ENCODE measurements around the gene GPNMB. TPM values are rescaled to one million over a fixed set of nuclear protein-coding genes. Genes with fewer than 3 reads are reported as not detected.

The GPNMB gene
- total and polyA plus RNA-seq, 4 experiments from 2014 or later: 32.5 to 36.6 TPM; not detected in 2

DNA sequence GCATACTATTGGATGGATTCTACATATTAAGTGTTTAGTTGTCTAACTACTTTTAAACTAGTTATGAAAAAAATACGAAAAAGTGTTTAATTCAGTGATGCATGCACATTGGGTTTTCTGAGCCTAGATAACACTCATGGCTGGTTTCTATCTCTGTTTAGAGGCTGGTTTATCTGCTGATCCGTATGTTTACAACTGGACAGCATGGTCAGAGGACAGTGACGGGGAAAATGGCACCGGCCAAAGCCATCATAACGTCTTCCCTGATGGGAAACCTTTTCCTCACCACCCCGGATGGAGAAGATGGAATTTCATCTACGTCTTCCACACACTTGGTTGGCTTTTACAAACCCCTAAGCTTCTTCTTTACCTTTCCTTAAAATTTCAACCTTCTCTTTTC is 10.2 kb downstream of the GPNMB start:
- CTCF ChIA-PET (ENCODE audit: partially characterized antibody): interaction anchor here (17.1 kb wide), 1 partner anchor 22 kb away, joined by 273 read pairs; no protein-coding TSS in a partner anchor
- H3K27ac ChIP-seq (ENCODE audit: low read depth, low read length): no peak overlapping the region
- no peak overlapping the region for H3K4me3 ChIP-seq (ENCODE audit: low read length in 2 of 2)
- Mint-ChIP-seq H3K4me1 (no peaks in the 10 kb centered on the region), H3K27ac (no peak overlapping the region), H3K36me3 (peaks cover 0 to 2% of the 10 kb centered on the region in 2 donors), H3K27me3 (peaks cover 22 to 27% of the 10 kb centered on the region in 2 donors), H3K9me3 (peaks cover 0 to 9% (median 2%) of the 10 kb centered on the region in 8 donors), H3K4me3 (no peak overlapping the region)
- no peaks in the 10 kb centered on the region for H3K4me1 ChIP-seq (ENCODE audit: insufficient read depth, low read length)
- intact Hi-C loops (cut with micrococcal nuclease): no loop called here
- no peaks in the 10 kb centered on the region for H3K9me3 ChIP-seq (ENCODE audit: control insufficient read depth in 1 of 2, low read length in 2 of 2)
- peaks cover 4% of the 10 kb centered on the region for H3K27me3 ChIP-seq (ENCODE audit: insufficient read depth, low read length)
- POLR2A ChIA-PET (ENCODE audit: partially characterized antibody): no interaction called here
- H3K36me3 ChIP-seq (ENCODE audit: insufficient read depth, low read length): no peaks in the 10 kb centered on the region
- DNase-seq: no peak

DNA sequence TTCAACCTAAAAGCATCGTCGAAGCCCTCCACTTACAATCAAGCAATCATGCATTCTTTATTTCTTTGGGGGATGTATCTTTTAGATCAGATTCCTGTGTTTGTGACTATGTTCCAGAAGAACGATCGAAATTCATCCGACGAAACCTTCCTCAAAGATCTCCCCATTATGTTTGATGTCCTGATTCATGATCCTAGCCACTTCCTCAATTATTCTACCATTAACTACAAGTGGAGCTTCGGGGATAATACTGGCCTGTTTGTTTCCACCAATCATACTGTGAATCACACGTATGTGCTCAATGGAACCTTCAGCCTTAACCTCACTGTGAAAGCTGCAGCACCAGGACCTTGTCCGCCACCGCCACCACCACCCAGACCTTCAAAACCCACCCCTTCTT is 13.8 kb downstream of the GPNMB start:
- H3K4me1 ChIP-seq (ENCODE audit: insufficient read depth, low read length): no peaks in the 10 kb centered on the region

DNA sequence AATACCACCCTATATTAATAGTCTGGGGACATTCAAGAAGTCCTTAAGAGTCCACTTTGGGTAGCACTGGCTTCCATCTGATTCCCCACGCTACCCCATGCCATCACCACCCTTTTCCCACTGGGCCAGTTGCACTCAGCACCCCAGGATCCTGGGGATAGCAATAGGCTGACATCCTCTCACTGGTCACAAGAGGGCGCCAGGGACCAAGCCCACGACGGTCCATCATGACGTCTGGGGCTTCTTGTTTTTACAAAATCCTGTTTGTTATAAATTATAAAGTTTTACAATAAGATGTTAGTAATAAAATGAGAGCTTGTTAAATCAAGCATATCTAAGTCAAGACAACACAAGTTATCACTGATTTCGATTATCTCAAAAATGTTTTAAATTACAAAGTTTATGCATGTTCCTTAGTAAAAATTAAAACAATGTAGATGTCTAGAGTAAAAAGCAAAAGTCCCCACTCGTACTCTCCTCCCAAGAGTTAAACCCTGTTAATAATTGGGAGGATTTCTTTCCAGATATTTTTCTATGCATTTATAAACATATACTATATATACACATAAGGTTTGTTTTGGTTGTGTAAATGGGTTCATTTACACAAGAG is 15.4 kb downstream of the GPNMB start:
- intact Hi-C loops (cut with micrococcal nuclease): loop anchor here (1.0 kb wide), 1 partner anchor 176 kb away; no protein-coding TSS in a partner anchor
- Histone ChIP-seq H3K36me3 (ENCODE audit: insufficient read depth, low read length) (no peaks in the 10 kb centered on the region), H3K4me1 (ENCODE audit: insufficient read depth, low read length) (no peaks in the 10 kb centered on the region), H3K4me3 (ENCODE audit: low read length in 2 of 2) (no peak overlapping the region), H3K27me3 (ENCODE audit: insufficient read depth, low read length) (no peaks in the 10 kb centered on the region), H3K27ac (ENCODE audit: low read depth, low read length) (no peak overlapping the region), H3K9me3 (ENCODE audit: control insufficient read depth in 1 of 2, low read length in 2 of 2) (no peaks in the 10 kb centered on the region)
- no peaks in the 10 kb centered on the region for H3K9me3 Mint-ChIP-seq
- POLR2A ChIA-PET (ENCODE audit: partially characterized antibody): no interaction called here
- H3K36me3 Mint-ChIP-seq: no peaks in the 10 kb centered on the region
- peaks cover 4 to 10% of the 10 kb centered on the region in 2 donors for H3K27me3 Mint-ChIP-seq
- H3K27ac Mint-ChIP-seq: no peak overlapping the region
- H3K4me1 Mint-ChIP-seq: no peaks in the 10 kb centered on the region
- CTCF ChIA-PET (ENCODE audit: partially characterized antibody): interaction anchor here (0.8 to 17.1 kb wide), 6 partner anchors 9 to 278 kb away, joined by 3 to 273 read pairs (median 3); no protein-coding TSS in a partner anchor
- peak; percentile 26 to 50 (median 37) for DNase-seq
- no peak overlapping the region for H3K4me3 Mint-ChIP-seq

More for the DNA sequence above, 13.8 kb downstream of the GPNMB start:
- Mint-ChIP-seq H3K9me3 (no peaks in the 10 kb centered on the region), H3K27me3 (peaks cover 12 to 17% of the 10 kb centered on the region in 2 donors), H3K4me3 (no peak overlapping the region), H3K4me1 (no peaks in the 10 kb centered on the region), H3K27ac (no peak overlapping the region), H3K36me3 (no peaks in the 10 kb centered on the region)
- H3K27me3 ChIP-seq (ENCODE audit: insufficient read depth, low read length): no peaks in the 10 kb centered on the region
- H3K9me3 ChIP-seq (ENCODE audit: control insufficient read depth in 1 of 2, low read length in 2 of 2): no peaks in the 10 kb centered on the region
- H3K36me3 ChIP-seq (ENCODE audit: insufficient read depth, low read length): no peaks in the 10 kb centered on the region
- ChIA-PET POLR2A (ENCODE audit: partially characterized antibody) (no interaction called here), CTCF (ENCODE audit: partially characterized antibody) (interaction anchor here (1.3 to 17.1 kb wide), 4 partner anchors 18 to 175 kb away, joined by 3 to 273 read pairs (median 10); no protein-coding TSS in a partner anchor)
- H3K27ac ChIP-seq (ENCODE audit: low read depth, low read length): no peak overlapping the region
- DNase-seq: no peak
- no peak overlapping the region for H3K4me3 ChIP-seq (ENCODE audit: low read length in 2 of 2)
- intact Hi-C loops (cut with micrococcal nuclease): no loop called here

DNA sequence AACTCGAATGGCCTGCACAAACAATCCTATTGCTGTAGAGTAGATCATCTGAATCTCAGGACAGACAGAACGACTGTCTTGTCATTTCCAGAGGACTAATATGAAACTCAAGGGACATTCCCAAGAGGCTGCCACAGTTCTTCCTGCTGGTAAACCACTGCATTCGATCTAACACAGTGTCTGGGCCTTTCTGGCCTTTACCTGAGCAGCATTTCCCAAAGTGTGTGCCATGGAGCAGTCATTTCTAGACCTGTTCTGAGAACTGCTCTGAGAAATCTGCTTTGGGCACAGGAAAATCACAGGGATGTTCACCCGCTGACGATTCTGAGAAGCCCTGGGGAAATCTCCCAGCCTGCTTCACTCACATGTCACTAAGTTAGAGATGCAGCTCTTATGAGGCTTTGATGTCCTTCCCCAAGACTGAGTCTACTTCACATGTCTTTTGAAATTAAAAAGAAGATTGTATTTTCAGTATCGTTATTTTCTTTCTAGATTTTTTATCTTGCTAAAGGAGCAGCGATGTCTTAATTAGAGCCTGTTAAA is 18.4 kb downstream of the GPNMB start:
- CTCF ChIA-PET (ENCODE audit: partially characterized antibody): interaction anchor here (2.1 to 17.1 kb wide), 4 partner anchors 10 to 446 kb away, joined by 9 to 273 read pairs (median 13); partner anchors contain the start of gene STK31
- DNase-seq: no peak
- H3K4me1 ChIP-seq (ENCODE audit: insufficient read depth, low read length): no peaks in the 10 kb centered on the region
- POLR2A ChIA-PET (ENCODE audit: partially characterized antibody): interaction anchor here (1.2 kb wide), 1 partner anchor 8 kb away, joined by 3 read pairs; no protein-coding TSS in a partner anchor
- no peak overlapping the region for H3K27ac ChIP-seq (ENCODE audit: low read depth, low read length)
- no peaks in the 10 kb centered on the region for H3K36me3 Mint-ChIP-seq
- peaks cover 2 to 7% of the 10 kb centered on the region in 2 donors for H3K27me3 Mint-ChIP-seq
- intact Hi-C loops (cut with micrococcal nuclease): no loop called here
- no peak overlapping the region for H3K4me3 Mint-ChIP-seq
- H3K27ac Mint-ChIP-seq: no peak overlapping the region
- H3K36me3 ChIP-seq (ENCODE audit: insufficient read depth, low read length): no peaks in the 10 kb centered on the region
- H3K9me3 ChIP-seq (ENCODE audit: control insufficient read depth in 1 of 2, low read length in 2 of 2): no peaks in the 10 kb centered on the region
- H3K9me3 Mint-ChIP-seq: no peaks in the 10 kb centered on the region
- H3K27me3 ChIP-seq (ENCODE audit: insufficient read depth, low read length): no peaks in the 10 kb centered on the region
- no peaks in the 10 kb centered on the region for H3K4me1 Mint-ChIP-seq
- no peak overlapping the region for H3K4me3 ChIP-seq (ENCODE audit: low read length in 2 of 2)

DNA sequence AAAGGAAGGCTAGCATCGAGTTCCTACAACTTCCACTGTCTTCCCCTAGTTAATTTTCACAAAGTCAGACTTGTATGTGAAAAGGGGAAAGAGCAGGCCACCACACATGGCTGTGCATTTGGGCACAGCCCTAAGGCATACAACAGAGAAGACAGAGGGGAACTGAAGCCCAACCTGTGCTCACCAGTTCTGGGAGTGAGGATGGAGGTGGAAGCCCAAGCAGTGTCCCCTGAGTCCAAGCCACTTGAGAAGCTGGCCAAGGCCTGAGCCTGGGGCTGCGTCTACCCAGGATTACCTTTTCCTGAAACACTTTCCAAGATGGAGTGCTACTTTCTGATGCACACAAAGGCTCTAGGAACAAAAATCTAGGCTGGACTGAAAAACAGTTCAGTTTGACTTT is 20.3 kb downstream of the GPNMB start:
- Mint-ChIP-seq H3K4me1 (no peaks in the 10 kb centered on the region), H3K27me3 (peaks cover 2 to 5% of the 10 kb centered on the region in 2 donors), H3K36me3 (no peaks in the 10 kb centered on the region), H3K4me3 (no peak overlapping the region), H3K9me3 (peaks cover 0 to 2% (median 0%) of the 10 kb centered on the region in 8 donors), H3K27ac (no peak overlapping the region)
- no peaks in the 10 kb centered on the region for H3K4me1 ChIP-seq (ENCODE audit: insufficient read depth, low read length)
- DNase-seq: no peak
- H3K36me3 ChIP-seq (ENCODE audit: insufficient read depth, low read length): no peaks in the 10 kb centered on the region
- CTCF ChIA-PET (ENCODE audit: partially characterized antibody): interaction anchor here (17.1 kb wide), 1 partner anchor 12 kb away, joined by 273 read pairs; no protein-coding TSS in a partner anchor
- intact Hi-C loops (cut with micrococcal nuclease): no loop called here
- no peaks in the 10 kb centered on the region for H3K9me3 ChIP-seq (ENCODE audit: control insufficient read depth in 1 of 2, low read length in 2 of 2)
- POLR2A ChIA-PET (ENCODE audit: partially characterized antibody): no interaction called here
- H3K27ac ChIP-seq (ENCODE audit: low read depth, low read length): no peak overlapping the region
- H3K4me3 ChIP-seq (ENCODE audit: low read length in 2 of 2): no peak overlapping the region
- H3K27me3 ChIP-seq (ENCODE audit: insufficient read depth, low read length): no peaks in the 10 kb centered on the region

DNA sequence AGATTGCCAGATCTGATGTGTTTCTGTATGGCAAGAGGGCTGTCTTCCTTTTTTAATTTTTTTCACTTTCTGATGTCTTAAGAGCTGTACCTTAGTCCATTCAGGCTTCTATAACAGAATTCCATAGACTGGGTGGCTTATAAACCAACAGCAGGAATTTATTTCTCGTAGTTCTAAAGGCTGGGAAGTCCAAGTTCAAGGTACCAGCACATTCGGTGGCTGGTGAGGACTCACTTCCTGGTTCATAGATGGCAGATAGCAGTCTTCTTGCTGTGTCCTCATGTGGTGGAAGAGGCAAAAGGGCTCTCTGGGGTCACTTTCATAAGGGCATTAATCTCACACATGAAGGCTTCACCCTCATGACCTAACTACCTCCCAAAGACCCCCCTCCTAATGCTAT is 20.8 kb downstream of the GPNMB start:
- ChIA-PET POLR2A (ENCODE audit: partially characterized antibody) (no interaction called here), CTCF (ENCODE audit: partially characterized antibody) (interaction anchor here (17.1 kb wide), 1 partner anchor 11 kb away, joined by 273 read pairs; no protein-coding TSS in a partner anchor)
- Histone ChIP-seq H3K4me3 (ENCODE audit: low read length in 2 of 2) (no peak overlapping the region), H3K27ac (ENCODE audit: low read depth, low read length) (no peak overlapping the region), H3K27me3 (ENCODE audit: insufficient read depth, low read length) (no peaks in the 10 kb centered on the region), H3K36me3 (ENCODE audit: insufficient read depth, low read length) (no peaks in the 10 kb centered on the region), H3K9me3 (ENCODE audit: control insufficient read depth in 1 of 2, low read length in 2 of 2) (no peaks in the 10 kb centered on the region), H3K4me1 (ENCODE audit: insufficient read depth, low read length) (no peaks in the 10 kb centered on the region)
- Mint-ChIP-seq H3K27ac (no peak overlapping the region), H3K36me3 (no peaks in the 10 kb centered on the region), H3K4me3 (no peak overlapping the region), H3K27me3 (peaks cover 2 to 7% of the 10 kb centered on the region in 2 donors), H3K4me1 (peaks cover 0 to 3% (median 0%) of the 10 kb centered on the region in 4 donors), H3K9me3 (peaks cover 0 to 2% (median 0%) of the 10 kb centered on the region in 8 donors)
- intact Hi-C loops (cut with micrococcal nuclease): no loop called here
- no peak for DNase-seq

DNA sequence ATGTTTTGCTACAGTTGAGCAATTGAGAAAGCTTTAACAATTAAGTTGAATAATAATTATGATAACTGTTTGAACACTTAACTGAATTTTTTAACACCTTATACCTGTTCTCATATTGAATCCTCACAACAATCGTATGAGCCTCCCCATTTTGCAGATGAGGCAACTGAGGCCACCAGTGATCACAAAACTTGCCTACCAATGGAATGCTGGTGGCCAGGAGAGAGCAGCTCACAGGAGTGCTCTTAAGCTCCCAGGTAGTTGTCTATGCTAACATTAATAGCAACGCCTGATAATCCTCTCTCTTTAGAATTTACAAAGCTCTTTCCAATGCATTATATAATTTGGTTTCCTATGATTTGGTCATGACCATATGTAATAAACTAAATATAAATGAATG is 21.6 kb downstream of the GPNMB start:
- POLR2A ChIA-PET (ENCODE audit: partially characterized antibody): no interaction called here
- Mint-ChIP-seq H3K36me3 (no peaks in the 10 kb centered on the region), H3K27ac (no peak overlapping the region), H3K27me3 (peaks cover 2 to 7% of the 10 kb centered on the region in 2 donors), H3K4me1 (peaks cover 0 to 11% (median 3%) of the 10 kb centered on the region in 4 donors), H3K9me3 (peaks cover 0 to 2% (median 0%) of the 10 kb centered on the region in 8 donors), H3K4me3 (no peak overlapping the region)
- no peak overlapping the region for H3K4me3 ChIP-seq (ENCODE audit: low read length in 2 of 2)
- intact Hi-C loops (cut with micrococcal nuclease): no loop called here
- peaks cover 1% of the 10 kb centered on the region for H3K4me1 ChIP-seq (ENCODE audit: insufficient read depth, low read length)
- no peaks in the 10 kb centered on the region for H3K36me3 ChIP-seq (ENCODE audit: insufficient read depth, low read length)
- DNase-seq: no peak
- H3K9me3 ChIP-seq (ENCODE audit: control insufficient read depth in 1 of 2, low read length in 2 of 2): no peaks in the 10 kb centered on the region
- no peaks in the 10 kb centered on the region for H3K27me3 ChIP-seq (ENCODE audit: insufficient read depth, low read length)
- CTCF ChIA-PET (ENCODE audit: partially characterized antibody): interaction anchor here (0.8 to 17.1 kb wide), 4 partner anchors 11 to 439 kb away, joined by 3 to 273 read pairs (median 3); no protein-coding TSS in a partner anchor
- H3K27ac ChIP-seq (ENCODE audit: low read depth, low read length): no peak overlapping the region

Data from CD4-positive, alpha-beta memory T cell (primary cell).